ENCODE measurements around the gene CWF19L1.

Gene CWF19L1

GRCh38 chr10:100248820-100249219, 18.6 kb downstream of the CWF19L1 start:
- DNase-seq (ENCODE audit: low spot score) = no peak

- no peak for DNase-seq (ENCODE audit: low spot score)
These were observed 21.8 kb downstream of the CWF19L1 start for GRCh38 chr10:100245484-100246220.

- no peak for DNase-seq (ENCODE audit: low spot score)
These were observed 27.6 kb downstream of the CWF19L1 start for GRCh38 chr10:100239851-100240250.

- no peak for DNase-seq (ENCODE audit: low spot score)
These were observed 29.0 kb downstream of the CWF19L1 start for GRCh38 chr10:100238429-100238828.

- no peak for DNase-seq (ENCODE audit: low spot score)
These were observed 35.3 kb downstream of the CWF19L1 start for GRCh38 chr10:100232101-100232500.

GRCh38 chr10:100229819-100230422, 37.5 kb downstream of the CWF19L1 start:
- no peak for DNase-seq (ENCODE audit: low spot score)

- DNase-seq (ENCODE audit: low spot score) = no peak
These were observed 43.6 kb downstream of the CWF19L1 start for GRCh38 chr10:100223879-100224278.

GRCh38 chr10:100222529-100222928, 44.9 kb downstream of the CWF19L1 start:
- DNase-seq (ENCODE audit: low spot score) = no peak

GRCh38 chr10:100216006-100216405, 51.4 kb downstream of the CWF19L1 start:
- no peak for DNase-seq (ENCODE audit: low spot score)

- no peak for DNase-seq (ENCODE audit: low spot score)
These were observed 58.1 kb downstream of the CWF19L1 start for GRCh38 chr10:100209303-100209702.

GRCh38 chr10:100208276-100208675, 59.2 kb downstream of the CWF19L1 start:
- no peak for DNase-seq (ENCODE audit: low spot score)

- no peak for DNase-seq (ENCODE audit: low spot score)
These were observed 63.1 kb downstream of the CWF19L1 start for GRCh38 chr10:100204370-100204769.

- DNase-seq (ENCODE audit: low spot score) = no peak
These were observed 65.9 kb downstream of the CWF19L1 start for GRCh38 chr10:100201549-100201948.

GRCh38 chr10:100194711-100195110, 72.7 kb downstream of the CWF19L1 start:
- no peak for DNase-seq (ENCODE audit: low spot score)

GRCh38 chr10:100192350-100192749, 75.1 kb downstream of the CWF19L1 start:
- no peak for DNase-seq (ENCODE audit: low spot score)

- DNase-seq (ENCODE audit: low spot score) = peak; percentile 44
These were observed 80.9 kb downstream of the CWF19L1 start for GRCh38 chr10:100186253-100187212.

- DNase-seq (ENCODE audit: low spot score) = peak; percentile 88
These were observed 81.8 kb downstream of the CWF19L1 start, which contains the start of gene ERLIN1 for GRCh38 chr10:100185364-100186252. ERLIN1 (minus strand) TSS chr10:100186029; CDS start chr10:100185626, 403 bp downstream.

GRCh38 chr10:100184840-100185239, 82.6 kb downstream of the CWF19L1 start:
- no peak for DNase-seq (ENCODE audit: low spot score)

GRCh38 chr10:100184426-100184825, 83.0 kb downstream of the CWF19L1 start:
- DNase-seq (ENCODE audit: low spot score) = no peak

- no peak for DNase-seq (ENCODE audit: low spot score)
These were observed 84.0 kb downstream of the CWF19L1 start for GRCh38 chr10:100183481-100183880.

GRCh38 chr10:100182908-100183307, 84.5 kb downstream of the CWF19L1 start:
- no peak for DNase-seq (ENCODE audit: low spot score)

Measured in hepatic stellate cell (primary cell).